Measurements from ENCODE around the gene MIB1.

- TF ChIP-seq CTCF (conservative IDR thresholded peaks at IDR 0.05 in 1 of 2, IDR thresholded peaks at IDR 0.05 in 1 of 2; ENCODE audit: low read depth in 1 of 2, low read length in 2 of 2), result no peak
- TF ChIP-seq EZH2 (IDR thresholded peaks at IDR 0.05; ENCODE audit: low read length, missing control alignments), result no peak
These were observed 160.9 kb downstream of the MIB1 start for GRCh38 chr18:21901423-21901945.

All from fibroblast of lung (primary cell).